Measurements from ENCODE around the gene ASXL1. TPM values are rescaled to one million over a fixed set of nuclear protein-coding genes. Genes with fewer than 3 reads are reported as not detected.
A peak's percentile ranks its signal among the peaks of the same experiment; 100 is the strongest.
"Not testable (repeated sequence)": the region's sequence is repeated elsewhere in the genome, so short reads cannot be mapped to it uniquely, and the experiment has no call there.

ASXL1 gene
- total and polyA plus RNA-seq, 10 donors: 14.1 to 149 (median 96.8) TPM

DNA sequence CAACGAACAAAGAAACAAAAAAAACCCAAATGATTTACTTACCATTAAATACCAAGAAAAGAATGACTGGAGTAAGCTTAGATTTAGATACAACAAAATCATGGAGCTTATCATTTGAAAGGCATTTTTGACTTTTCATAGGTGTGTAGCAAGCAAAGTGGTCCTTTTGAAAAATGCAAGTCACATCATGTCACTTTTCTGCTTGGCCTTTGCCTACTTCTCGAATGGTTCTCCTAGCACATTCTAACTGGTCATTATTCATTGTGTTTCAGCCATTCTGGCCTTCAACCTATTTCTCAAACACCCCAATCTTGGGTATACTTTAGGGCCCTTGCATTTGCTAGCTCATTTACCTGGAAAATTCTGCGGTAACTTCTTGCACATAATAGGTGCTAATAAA, 22.6 kb downstream of the ASXL1 start:
- DNase-seq: no peak
- 90 to 95% (median 92%) methylated on average over 3 of the region's 3 CpGs for WGBS, 5 donors
- H3K4me1 ChIP-seq: peaks cover 6 to 27% (median 15%) of the 10 kb centered on the region in 6 donors
- H3K4me3 ChIP-seq: no peak overlapping the region
- H3K27ac ChIP-seq: no peak overlapping the region
- peaks cover 0 to 60% (median 8%) of the 10 kb centered on the region in 6 donors for H3K36me3 ChIP-seq
- no peaks in the 10 kb centered on the region for H3K9me3 ChIP-seq
- intact Hi-C loops (cut with DNase I; ENCODE audit: low total_unique reads): loop anchor here (10.0 kb wide), 1 partner anchor 54 kb away; no protein-coding TSS in a partner anchor
- TF ChIP-seq CTCF (IDR thresholded peaks at IDR 0.05 in 8 of 11, conservative IDR thresholded peaks at IDR 0.05 in 3 of 11) (no peak), POLR2A (IDR thresholded peaks at IDR 0.05) (no peak), POLR2AphosphoS5 (IDR thresholded peaks at IDR 0.05) (no peak)
- H3K27me3 ChIP-seq (replicated peaks in 1 of 7): no peaks in the 10 kb centered on the region

GRCh38 chr20:32382102-32382950, 24.2 kb downstream of the ASXL1 start:
- 88 to 94% (median 92%) methylated on average over 11 of the region's 11 CpGs for WGBS, 5 donors
- TF ChIP-seq POLR2A (IDR thresholded peaks at IDR 0.05): no peak
- TF ChIP-seq POLR2AphosphoS5 (IDR thresholded peaks at IDR 0.05): no peak
- TF ChIP-seq CTCF (IDR thresholded peaks at IDR 0.05 in 8 of 11, conservative IDR thresholded peaks at IDR 0.05 in 3 of 11): no peak
- Histone ChIP-seq H3K36me3 (peaks cover 0 to 56% (median 4%) of the 10 kb centered on the region in 6 donors), H3K4me1 (peaks cover 6 to 43% (median 26%) of the 10 kb centered on the region in 6 donors), H3K27ac (no peak overlapping the region), H3K4me3 (no peak overlapping the region), H3K9me3 (no peaks in the 10 kb centered on the region), H3K27me3 (replicated peaks in 1 of 7) (no peaks in the 10 kb centered on the region)
- intact Hi-C loops (cut with DNase I; ENCODE audit: low total_unique reads): loop anchor here (10.0 kb wide), 1 partner anchor 52 kb away; no protein-coding TSS in a partner anchor
- no peak for DNase-seq

DNA sequence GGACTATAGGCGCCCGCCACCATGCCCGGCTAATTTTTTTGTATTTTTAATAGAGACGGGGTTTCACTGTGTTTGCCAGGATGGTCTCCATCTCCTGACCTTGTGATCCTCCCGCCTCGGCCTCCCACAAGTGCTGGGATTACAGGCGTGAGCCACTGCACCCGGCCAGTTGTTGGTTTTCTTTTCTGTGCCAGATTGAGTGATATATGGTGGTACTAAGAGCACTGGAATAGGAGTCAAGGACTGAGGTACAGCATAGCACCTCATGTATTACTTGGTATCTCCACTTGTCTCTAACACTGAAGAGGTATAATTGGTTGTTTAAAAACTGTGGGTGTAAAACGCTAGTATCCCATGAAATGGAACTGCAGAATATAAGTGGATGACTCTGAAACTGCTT, 25.3 kb downstream of the ASXL1 start:
- intact Hi-C loops (cut with DNase I; ENCODE audit: low total_unique reads): loop anchor here (10.0 kb wide), 1 partner anchor 51 kb away; no protein-coding TSS in a partner anchor
- 92 to 96% (median 94%) methylated on average over 9 of the region's 9 CpGs for WGBS, 5 donors
- H3K4me3 ChIP-seq; H3K27ac ChIP-seq; H3K9me3 ChIP-seq; DNase-seq; H3K27me3 ChIP-seq (replicated peaks in 1 of 7): not testable (repeated sequence)
- Histone ChIP-seq H3K36me3 (peaks cover 0 to 56% (median 2%) of the 10 kb centered on the region in 6 donors), H3K4me1 (peaks cover 6 to 54% (median 34%) of the 10 kb centered on the region in 6 donors)

DNA sequence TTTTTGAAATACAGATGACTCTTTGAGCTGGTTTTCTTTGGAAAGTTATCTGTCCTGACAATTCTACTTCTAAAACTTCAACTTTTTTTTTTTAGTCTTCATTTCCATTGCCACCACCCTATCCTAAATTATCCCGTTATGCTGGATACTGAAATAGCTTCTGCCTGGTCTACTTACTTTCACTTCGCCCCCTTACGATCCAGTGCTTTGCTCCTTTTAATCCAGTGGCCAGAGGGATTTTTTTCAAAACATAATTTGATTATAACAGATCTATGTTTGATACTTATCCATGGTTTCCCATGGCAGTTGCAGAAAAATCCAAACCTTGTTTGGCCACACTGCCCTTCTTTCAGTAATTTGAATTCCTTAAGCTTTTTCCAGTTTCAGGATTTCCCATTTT, 27.4 kb downstream of the ASXL1 start:
- intact Hi-C loops (cut with DNase I; ENCODE audit: low total_unique reads): loop anchor here (10.0 kb wide), 1 partner anchor 49 kb away; no protein-coding TSS in a partner anchor
- Histone ChIP-seq H3K9me3 (no peaks in the 10 kb centered on the region), H3K36me3 (peaks cover 0 to 41% (median under 1%) of the 10 kb centered on the region in 6 donors), H3K4me1 (peaks cover 6 to 74% (median 35%) of the 10 kb centered on the region in 6 donors), H3K27me3 (replicated peaks in 1 of 7) (no peaks in the 10 kb centered on the region), H3K27ac (peak overlapping the region in 1 of 8 donors; percentile 33), H3K4me3 (no peak overlapping the region)
- TF ChIP-seq POLR2AphosphoS5 (IDR thresholded peaks at IDR 0.05) (no peak), POLR2A (IDR thresholded peaks at IDR 0.05) (no peak), CTCF (IDR thresholded peaks at IDR 0.05 in 8 of 11, conservative IDR thresholded peaks at IDR 0.05 in 3 of 11) (no peak)
- WGBS, 5 donors: 62 to 82% (median 73%) methylated on average over 3 of the region's 3 CpGs
- no peak for DNase-seq
